Gastrocnemius medialis (tissue), 4 donors: Measurements from ENCODE around the gene ZIC2. TPM values are rescaled to one million over a fixed set of nuclear protein-coding genes. Genes with fewer than 3 reads are reported as not detected.

ENCODE experiments used
- ATAC-seq, 2 donors: fragments of 150-250 bp; one replicate each; pipeline ENCODE4 v1.9.1; 2016
- DNase-seq, 2 donors: peaks; one replicate each; pipeline ENCODE4 v3.0.0-alpha.2; 2019
- H3K27ac ChIP-seq, 4 donors: fragments of 200-600 bp; sonication (generic); 1 replicate in 1 of 4; 2 replicates in 3 of 4; pipeline ENCODE4 v1.5.1; 2016 to 2018; ENCODE audit warnings: mild to moderate bottlenecking in 2 of 4, moderate library complexity in 1 of 4
- H3K27me3 ChIP-seq, 3 donors: fragments of 200-600 bp; sonication (generic) in 2 of 3; 1 replicate in 1 of 3; 2 replicates in 2 of 3; pipeline versions ENCODE4 v1.5.1 to v1.6.0; 2016 to 2019; ENCODE audit warnings: mild to moderate bottlenecking in 1 of 3, moderate library complexity in 1 of 3
- H3K36me3 ChIP-seq, 2 donors: fragments of 200-600 bp; sonication (generic) in 1 of 2; one replicate each; pipeline ENCODE4 v1.5.1; 2017 to 2018
- H3K4me1 ChIP-seq, 2 donors: fragments of 200-600 bp; sonication (generic) in 1 of 2; one replicate each; pipeline ENCODE4 v1.5.1; 2016 to 2017; ENCODE audit warnings: mild to moderate bottlenecking in 2 of 2
- H3K4me3 ChIP-seq, 4 donors: fragments of 200-600 bp; sonication (generic) in 3 of 4; 1 replicate in 1 of 4; 2 replicates in 3 of 4; pipeline ENCODE4 v1.5.1; 2016 to 2019; ENCODE audit warnings: mild to moderate bottlenecking in 2 of 4
- H3K9me3 ChIP-seq, 3 donors: fragments of 200-600 bp; sonication (generic) in 2 of 3; 1 replicate in 1 of 3; 2 replicates in 2 of 3; pipeline ENCODE4 v1.5.1; 2016 to 2019
- POLR2A ChIP-seq, 2 donors: fragments of 450-650 bp; IDR thresholded peaks; one replicate each; pipeline ENCODE4 v1.6.1; 2017; ENCODE audit warnings: antibody characterized with exemption in 2 of 2, mild to moderate bottlenecking in 2 of 2, moderate library complexity in 2 of 2
- in situ Hi-C, 4 donors: fragments of 200-750 bp; cut with MboI; loops; one replicate each; pipeline versions ENCODE4 v1.15.0 to v1.8.0; 2017; ENCODE audit warnings: low sequenced_read_pairs in 4 of 4
- intact Hi-C: fragments of 100-400 bp; cut with DNase I; formaldehyde crosslinking; loops from one replicate; pipeline ENCODE4 v1.15.1; 2023; ENCODE audit warnings: low total_unique reads
- total RNA-seq, 4 donors: library from RNA; depleted of rRNA; stranded (reverse); fragments of >200 nt; gene quantifications; one replicate each; pipeline versions ENCODE4 v1.1.0 to v1.2.3, GENCODE V29; 2016
- TF ChIP-seq, protein P1 (sequence below), 5 experiments: fragments of 450-650 bp in 3 of 5; fragments of 200-600 bp in 2 of 5; sonication (generic) in 2 of 5; IDR thresholded peaks in 4 of 5; conservative IDR thresholded peaks in 1 of 5; 1 replicate in 4 of 5; 2 replicates in 1 of 5; pipeline ENCODE4 v1.5.1; 2016 to 2019; ENCODE audit warnings: antibody characterized with exemption in 5 of 5, mild to moderate bottlenecking in 3 of 5, moderate library complexity in 3 of 5

ZIC2 gene
- total RNA-seq, 4 donors from 2014 or later = not detected

DNA sequence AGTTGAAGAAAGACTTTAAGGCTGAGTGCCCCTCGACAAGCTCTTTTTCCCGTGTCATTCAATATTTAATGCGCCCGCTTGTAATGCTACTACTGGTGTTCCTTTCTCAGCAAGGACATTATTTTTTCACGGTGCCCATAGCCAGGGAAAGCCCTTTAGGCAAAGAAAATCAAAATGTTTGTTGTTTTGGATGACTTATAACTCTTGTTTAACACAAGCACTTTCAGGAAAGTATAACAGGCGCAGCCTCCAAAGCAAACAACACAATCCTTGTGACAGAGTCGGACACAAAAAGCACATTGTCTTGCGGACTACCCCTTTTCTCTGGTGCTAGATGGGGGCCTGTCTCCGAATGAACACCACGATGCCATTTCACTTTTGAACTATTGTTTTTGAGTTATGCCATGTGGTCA is 22.5 kb upstream of the ZIC2 start:
- Histone ChIP-seq H3K27ac (no peak overlapping the region), H3K36me3 (no peaks in the 10 kb centered on the region), H3K4me1 (peaks cover 24 to 27% of the 10 kb centered on the region in 2 donors), H3K9me3 (no peaks in the 10 kb centered on the region), H3K4me3 (peak overlapping the region in 1 of 4 donors; percentile 37), H3K27me3 (peaks cover 98 to 99% (median 98%) of the 10 kb centered on the region in 3 donors)
- DNase-seq (no peak), ATAC-seq (no peak)
- in situ Hi-C loops (no loop called here), intact Hi-C loops (loop anchor here (5.0 kb wide), 1 partner anchor 38 kb away; no protein-coding TSS in a partner anchor)
- TF ChIP-seq POLR2A (IDR thresholded peaks at IDR 0.05) = no peak
- TF ChIP-seq, protein P1, sequence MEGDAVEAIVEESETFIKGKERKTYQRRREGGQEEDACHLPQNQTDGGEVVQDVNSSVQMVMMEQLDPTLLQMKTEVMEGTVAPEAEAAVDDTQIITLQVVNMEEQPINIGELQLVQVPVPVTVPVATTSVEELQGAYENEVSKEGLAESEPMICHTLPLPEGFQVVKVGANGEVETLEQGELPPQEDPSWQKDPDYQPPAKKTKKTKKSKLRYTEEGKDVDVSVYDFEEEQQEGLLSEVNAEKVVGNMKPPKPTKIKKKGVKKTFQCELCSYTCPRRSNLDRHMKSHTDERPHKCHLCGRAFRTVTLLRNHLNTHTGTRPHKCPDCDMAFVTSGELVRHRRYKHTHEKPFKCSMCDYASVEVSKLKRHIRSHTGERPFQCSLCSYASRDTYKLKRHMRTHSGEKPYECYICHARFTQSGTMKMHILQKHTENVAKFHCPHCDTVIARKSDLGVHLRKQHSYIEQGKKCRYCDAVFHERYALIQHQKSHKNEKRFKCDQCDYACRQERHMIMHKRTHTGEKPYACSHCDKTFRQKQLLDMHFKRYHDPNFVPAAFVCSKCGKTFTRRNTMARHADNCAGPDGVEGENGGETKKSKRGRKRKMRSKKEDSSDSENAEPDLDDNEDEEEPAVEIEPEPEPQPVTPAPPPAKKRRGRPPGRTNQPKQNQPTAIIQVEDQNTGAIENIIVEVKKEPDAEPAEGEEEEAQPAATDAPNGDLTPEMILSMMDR (IDR thresholded peaks at IDR 0.05 in 4 of 5, conservative IDR thresholded peaks at IDR 0.05 in 1 of 5) = no peak

DNA sequence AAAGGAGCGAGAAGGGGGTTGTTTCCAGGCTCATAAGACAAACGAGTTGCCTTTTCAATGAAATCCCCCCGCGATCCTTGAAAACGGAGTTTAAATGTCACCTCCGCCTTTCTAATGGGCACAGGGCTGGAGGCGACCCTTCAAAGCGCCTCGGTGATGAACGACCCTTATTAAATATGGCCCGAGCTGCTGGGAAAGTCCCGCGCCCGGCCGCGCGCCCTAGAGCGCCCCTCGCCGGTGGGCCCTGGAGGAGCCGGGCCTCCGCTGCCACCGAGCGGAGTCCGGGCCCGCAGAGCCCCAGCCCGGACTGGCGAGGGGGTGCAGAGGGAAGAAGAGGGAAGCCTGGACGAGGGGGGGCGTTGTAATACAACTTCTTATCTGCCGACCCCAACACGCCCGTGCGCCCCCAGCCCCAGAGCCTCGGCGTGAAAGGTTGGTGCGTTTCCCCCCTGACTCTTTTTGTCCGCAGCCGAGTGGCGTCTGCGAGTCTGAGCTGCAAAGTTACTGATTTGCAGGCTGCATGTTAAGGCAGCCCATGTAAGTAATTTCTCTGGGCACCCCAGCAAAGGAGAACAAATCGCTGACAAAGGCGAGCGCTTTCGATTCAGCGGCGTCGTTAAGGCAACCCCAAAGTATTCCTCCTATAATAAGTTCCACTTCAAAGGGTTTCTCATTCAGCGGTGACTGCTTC is 21.9 kb upstream of the ZIC2 start:
- ATAC-seq (no peak), DNase-seq (no peak)
- Histone ChIP-seq H3K4me3 (peak overlapping the region in 1 of 4 donors; percentile 37), H3K4me1 (peaks cover 24 to 27% of the 10 kb centered on the region in 2 donors), H3K27ac (no peak overlapping the region), H3K36me3 (no peaks in the 10 kb centered on the region), H3K27me3 (peaks cover 98 to 100% (median 100%) of the 10 kb centered on the region in 3 donors), H3K9me3 (no peaks in the 10 kb centered on the region)
- intact Hi-C loops (loop anchor here (5.0 kb wide), 1 partner anchor 38 kb away; no protein-coding TSS in a partner anchor), in situ Hi-C loops (no loop called here)
- TF ChIP-seq, protein P1 (IDR thresholded peaks at IDR 0.05 in 4 of 5, conservative IDR thresholded peaks at IDR 0.05 in 1 of 5) = no peak
- TF ChIP-seq POLR2A (IDR thresholded peaks at IDR 0.05) = no peak

DNA sequence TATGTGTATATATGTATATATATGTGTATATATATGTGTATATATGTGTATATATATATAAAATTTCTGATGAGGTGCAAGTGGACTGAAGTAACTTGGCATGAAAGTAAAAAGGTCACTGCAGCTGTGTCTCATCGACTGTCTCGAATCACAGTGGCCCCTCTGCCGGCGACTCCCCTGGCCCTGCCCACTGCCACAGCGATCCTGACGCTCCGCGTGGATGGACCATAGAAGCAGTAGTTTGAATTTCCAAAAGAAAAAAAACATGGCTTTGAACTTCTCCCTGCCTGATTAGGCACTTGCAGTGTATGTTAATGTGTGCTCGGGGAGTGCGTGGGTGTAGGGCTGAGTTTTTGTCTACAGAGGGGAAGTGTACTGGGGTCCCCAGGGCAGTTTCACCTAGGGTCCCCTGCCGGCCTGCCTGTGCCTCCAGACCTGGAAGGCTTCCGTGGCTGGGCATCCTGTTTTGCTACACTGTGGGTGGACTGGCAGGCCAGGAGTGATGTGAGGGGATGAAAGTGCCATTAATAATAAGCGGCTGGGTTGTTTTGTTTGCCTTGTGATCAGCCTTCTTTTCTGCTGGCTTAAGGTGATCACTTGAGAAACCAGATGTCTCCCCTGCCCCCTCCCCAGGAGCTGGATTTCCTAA is 20.8 kb upstream of the ZIC2 start:
- ATAC-seq (no peak), DNase-seq (no peak)
- Histone ChIP-seq H3K4me1 (peaks cover 21 to 27% of the 10 kb centered on the region in 2 donors), H3K36me3 (no peaks in the 10 kb centered on the region), H3K27ac (no peak overlapping the region), H3K27me3 (peaks cover 96 to 99% (median 99%) of the 10 kb centered on the region in 3 donors), H3K9me3 (no peaks in the 10 kb centered on the region), H3K4me3 (peak overlapping the region in 1 of 4 donors; percentile 37)
- in situ Hi-C loops (no loop called here), intact Hi-C loops (no loop called here)
- TF ChIP-seq POLR2A (IDR thresholded peaks at IDR 0.05) = no peak
- TF ChIP-seq, protein P1 (IDR thresholded peaks at IDR 0.05 in 4 of 5, conservative IDR thresholded peaks at IDR 0.05 in 1 of 5) = no peak

DNA sequence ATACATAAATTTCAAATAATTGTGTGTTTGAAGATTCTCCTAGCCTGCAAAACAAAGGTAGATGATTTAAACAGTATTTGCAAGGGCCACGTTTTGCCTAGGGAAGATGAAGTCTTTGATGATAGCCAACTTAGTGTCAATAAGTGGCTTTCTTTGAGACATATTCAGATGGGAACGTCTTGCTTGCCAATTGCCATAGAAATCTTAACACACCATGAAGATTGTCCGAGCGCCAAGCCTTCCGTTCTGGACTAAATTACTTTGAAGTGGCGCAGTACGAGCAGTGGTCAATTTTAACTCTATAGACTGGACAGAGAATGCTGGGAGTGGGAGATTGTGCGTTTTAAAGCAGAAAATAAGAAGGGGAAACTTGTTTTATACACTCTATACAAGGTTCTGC is 19.9 kb upstream of the ZIC2 start:
- TF ChIP-seq POLR2A (IDR thresholded peaks at IDR 0.05) = no peak
- TF ChIP-seq, protein P1 (IDR thresholded peaks at IDR 0.05 in 4 of 5, conservative IDR thresholded peaks at IDR 0.05 in 1 of 5) = no peak
- DNase-seq (no peak), ATAC-seq (no peak)
- no peaks in the 10 kb centered on the region for H3K36me3 ChIP-seq
- in situ Hi-C loops (no loop called here), intact Hi-C loops (no loop called here)
- H3K9me3 ChIP-seq = no peaks in the 10 kb centered on the region
- no peak overlapping the region for H3K27ac ChIP-seq
- H3K4me1 ChIP-seq = peaks cover 12 to 19% of the 10 kb centered on the region in 2 donors
- peaks cover 96 to 99% (median 99%) of the 10 kb centered on the region in 3 donors for H3K27me3 ChIP-seq
- H3K4me3 ChIP-seq = no peak overlapping the region
